HG02884 (cell line): ENCODE results near the gene ETS1.

Experiments used
- ATAC-seq: cut with Tn5 transposase; IDR thresholded peaks from one replicate; pipeline ENCODE4 v1.9.1; 2021; ENCODE audit warnings: mild to moderate bottlenecking, moderate library complexity; ENCODE audit not compliant: unreplicated experiment

The ETS1 gene

GRCh38 chr11:128492461-128492860, 94.9 kb downstream of the ETS1 start:
- no peak for ATAC-seq

GRCh38 chr11:128491195-128491936, 96.0 kb downstream of the ETS1 start:
- no peak for ATAC-seq

GRCh38 chr11:128490092-128490491, 97.3 kb downstream of the ETS1 start:
- ATAC-seq, result no peak

GRCh38 chr11:128488471-128488870, 98.9 kb downstream of the ETS1 start:
- no peak for ATAC-seq

GRCh38 chr11:128487978-128488377, 99.4 kb downstream of the ETS1 start:
- ATAC-seq, result no peak

GRCh38 chr11:128484172-128484571, 103.2 kb downstream of the ETS1 start:
- no peak for ATAC-seq

- peak; percentile 87 for ATAC-seq
Measured at GRCh38 chr11:128483211-128483788, 104.1 kb downstream of the ETS1 start.

GRCh38 chr11:128482512-128483191, 104.7 kb downstream of the ETS1 start:
- ATAC-seq, result peak; percentile 46

- no peak for ATAC-seq
Measured at GRCh38 chr11:128482092-128482491, 105.3 kb downstream of the ETS1 start.

- no peak for ATAC-seq
Measured at GRCh38 chr11:128481135-128481534, 106.2 kb downstream of the ETS1 start.

- ATAC-seq, result no peak
Measured at GRCh38 chr11:128480665-128481064, 106.7 kb downstream of the ETS1 start.

- ATAC-seq, result no peak
Measured at GRCh38 chr11:128480066-128480465, 107.3 kb downstream of the ETS1 start.

- no peak for ATAC-seq
Measured at GRCh38 chr11:128479144-128479543, 108.2 kb downstream of the ETS1 start.

GRCh38 chr11:128478305-128478704, 109.1 kb downstream of the ETS1 start:
- ATAC-seq, result no peak

- ATAC-seq, result no peak
Measured at GRCh38 chr11:128477811-128478210, 109.5 kb downstream of the ETS1 start.

- no peak for ATAC-seq
Measured at GRCh38 chr11:128477278-128477677, 110.1 kb downstream of the ETS1 start.

GRCh38 chr11:128476729-128477128, 110.6 kb downstream of the ETS1 start:
- no peak for ATAC-seq

- no peak for ATAC-seq
Measured at GRCh38 chr11:128476049-128476448, 111.3 kb downstream of the ETS1 start.

GRCh38 chr11:128474036-128474874, 113.1 kb downstream of the ETS1 start:
- ATAC-seq, result no peak

- ATAC-seq, result no peak
Measured at GRCh38 chr11:128473636-128474035, 113.7 kb downstream of the ETS1 start.
